ENCODE data around the gene TAPT1.

DNA sequence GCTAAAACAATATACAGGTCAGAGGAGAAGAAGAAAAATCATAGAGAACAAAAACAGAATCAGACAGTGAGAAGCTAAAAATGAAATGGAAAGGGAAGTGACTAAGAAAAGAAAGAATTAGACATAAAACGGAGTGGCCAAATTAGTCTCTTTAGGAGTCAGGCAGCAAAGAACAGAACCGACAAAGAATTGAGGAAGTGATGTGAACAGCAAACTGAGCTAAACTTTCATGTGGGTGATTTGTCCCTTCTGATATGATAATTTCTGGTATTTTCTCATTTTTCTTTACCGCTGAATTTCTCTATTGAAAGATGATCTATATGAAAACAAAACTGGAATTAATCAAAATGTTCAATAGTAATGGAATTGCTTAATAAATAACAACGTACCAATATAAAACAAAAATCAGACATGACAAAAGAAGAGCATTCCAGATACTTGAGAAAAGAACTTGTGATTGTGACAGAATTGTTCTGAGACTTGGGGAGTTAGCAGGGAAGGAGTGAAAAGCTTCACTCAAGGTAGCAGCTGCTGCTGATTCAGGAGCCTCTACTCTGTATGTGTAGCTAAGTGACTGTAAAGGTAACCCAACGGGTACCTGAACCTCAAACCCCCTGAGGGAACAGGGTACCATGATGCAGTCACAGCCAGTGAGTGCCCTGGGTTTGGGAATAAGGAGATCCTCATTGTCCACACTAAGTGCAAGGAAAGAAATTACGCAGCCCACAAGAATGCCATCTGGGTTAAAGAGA lies 8.8 kb downstream of the TAPT1 start:
- TF ChIP-seq, protein P1, sequence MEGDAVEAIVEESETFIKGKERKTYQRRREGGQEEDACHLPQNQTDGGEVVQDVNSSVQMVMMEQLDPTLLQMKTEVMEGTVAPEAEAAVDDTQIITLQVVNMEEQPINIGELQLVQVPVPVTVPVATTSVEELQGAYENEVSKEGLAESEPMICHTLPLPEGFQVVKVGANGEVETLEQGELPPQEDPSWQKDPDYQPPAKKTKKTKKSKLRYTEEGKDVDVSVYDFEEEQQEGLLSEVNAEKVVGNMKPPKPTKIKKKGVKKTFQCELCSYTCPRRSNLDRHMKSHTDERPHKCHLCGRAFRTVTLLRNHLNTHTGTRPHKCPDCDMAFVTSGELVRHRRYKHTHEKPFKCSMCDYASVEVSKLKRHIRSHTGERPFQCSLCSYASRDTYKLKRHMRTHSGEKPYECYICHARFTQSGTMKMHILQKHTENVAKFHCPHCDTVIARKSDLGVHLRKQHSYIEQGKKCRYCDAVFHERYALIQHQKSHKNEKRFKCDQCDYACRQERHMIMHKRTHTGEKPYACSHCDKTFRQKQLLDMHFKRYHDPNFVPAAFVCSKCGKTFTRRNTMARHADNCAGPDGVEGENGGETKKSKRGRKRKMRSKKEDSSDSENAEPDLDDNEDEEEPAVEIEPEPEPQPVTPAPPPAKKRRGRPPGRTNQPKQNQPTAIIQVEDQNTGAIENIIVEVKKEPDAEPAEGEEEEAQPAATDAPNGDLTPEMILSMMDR (conservative IDR thresholded peaks at IDR 0.05) = no peak
- TF ChIP-seq EZH2 (IDR thresholded peaks at IDR 0.05; ENCODE audit: low read depth) = no peak

Data from PC-9 (cell line).